MCF 10A (cell line): ENCODE measurements around the gene ATOSB. TPM values are rescaled to one million over a fixed set of nuclear protein-coding genes. Genes with fewer than 3 reads are reported as not detected.

Experiments
- BruUV-seq: library from RNA; stranded (reverse); fragments of 400-500 nt; replicated peaks from 2 replicates; lab custom pipeline; 2021; lab: Mats Ljungman, UMichigan
- CTCF ChIA-PET: fragments of 300-600 bp; sonication (Branson Sonifier 250); formaldehyde crosslinking; extraction: SDS; loops from one replicate; lab custom pipeline; 2021; ENCODE audit warnings: antibody characterized with exemption, inconsistent platforms; lab: Yijun Ruan, JAX
- POLR2A ChIA-PET: fragments of 300-600, 350-650 bp; sonication (Branson Sonifier 250); formaldehyde crosslinking; extraction: SDS; loops from one replicate; lab custom pipeline; 2020; ENCODE audit warnings: antibody characterized with exemption, inconsistent platforms; lab: Yijun Ruan, JAX
- DNase-seq: peaks from one replicate; pipeline ENCODE4 v3.0.0-alpha.2; 2018; ENCODE audit not compliant: unreplicated experiment
- H3K27ac Mint-ChIP-seq: one replicate; pipeline ENCODE4 v1.8.0; 2022; ENCODE audit warnings: mild to moderate bottlenecking, low read depth, mixed read lengths; ENCODE audit not compliant: unreplicated experiment
- H3K27me3 Mint-ChIP-seq: one replicate; pipeline ENCODE4 v1.8.0; 2022; ENCODE audit warnings: mixed read lengths; ENCODE audit not compliant: insufficient read depth, unreplicated experiment
- H3K36me3 Mint-ChIP-seq: one replicate; pipeline ENCODE4 v1.8.0; 2022; ENCODE audit warnings: mild to moderate bottlenecking, moderate library complexity, mixed read lengths; ENCODE audit not compliant: insufficient read depth, unreplicated experiment
- H3K4me1 Mint-ChIP-seq: one replicate; pipeline ENCODE4 v1.8.0; 2022; ENCODE audit warnings: mixed read lengths; ENCODE audit not compliant: insufficient read depth, unreplicated experiment
- H3K4me3 Mint-ChIP-seq: one replicate; pipeline ENCODE4 v1.8.0; 2022; ENCODE audit warnings: mild to moderate bottlenecking, moderate library complexity, mixed read lengths; ENCODE audit not compliant: unreplicated experiment
- H3K9me3 Mint-ChIP-seq: one replicate; pipeline ENCODE4 v1.8.0; 2022; ENCODE audit warnings: mixed read lengths; ENCODE audit not compliant: unreplicated experiment
- CTCF ChIP-seq: fragments of 200-600 bp; IDR thresholded peaks from one replicate; pipeline ENCODE4 v1.8.0; 2022; ENCODE audit warnings: antibody characterized with exemption, mild to moderate bottlenecking; ENCODE audit not compliant: unreplicated experiment
- intact Hi-C: fragments of 100-400 bp; cut with micrococcal nuclease; formaldehyde crosslinking; loops from 2 replicates; pipeline ENCODE4 v1.14.1; 2022
- total RNA-seq: library from RNA; stranded (reverse); gene quantifications from 2 replicates; pipeline ENCODE4 v1.2.3, GENCODE V29; 2022

Gene ATOSB
- total RNA-seq, 1 experiment from 2014 or later: 26.0 TPM

GRCh38 chr9:35102769-35103659, 12.6 kb downstream of the ATOSB start, which contains the start of gene STOML2:
STOML2 (minus strand) TSS chr9:35103131; CDS start chr9:35103094, 37 bp downstream.
- POLR2A ChIA-PET: interaction anchor here (0.6 to 8.0 kb wide), 16 partner anchors 10 to 647 kb away, joined by 3 to 97 read pairs (median 4); partner anchors contain the start of genes ATOSB, CCDC107, FANCG and GALT
- H3K27me3 Mint-ChIP-seq: no peaks in the 10 kb centered on the region
- H3K4me3 Mint-ChIP-seq: peak within 1 kb of the TSS; percentile 99
- H3K36me3 Mint-ChIP-seq: peaks cover 67% of the 10 kb centered on the region
- H3K9me3 Mint-ChIP-seq: no peaks in the 10 kb centered on the region
- intact Hi-C loops: loop anchor here (1.0 kb wide), 1 partner anchor 111 kb away; no protein-coding TSS in a partner anchor
- peaks cover 19% of the 10 kb centered on the region for H3K4me1 Mint-ChIP-seq
- DNase-seq: peak; percentile 95
- TSS peak; percentile 61 for BruUV-seq
- CTCF ChIA-PET: interaction anchor here (0.5 to 1.3 kb wide), 8 partner anchors 9 to 529 kb away, joined by 3 to 4 read pairs (median 3); no protein-coding TSS in a partner anchor
- H3K27ac Mint-ChIP-seq: peak within 1 kb of the TSS; percentile 99
- no peak for TF ChIP-seq CTCF

GRCh38 chr9:35102465-35102768, 13.2 kb downstream of the ATOSB start:
- Mint-ChIP-seq H3K4me3 (peak overlapping the region; percentile 99), H3K27me3 (no peaks in the 10 kb centered on the region), H3K4me1 (peaks cover 19% of the 10 kb centered on the region), H3K9me3 (no peaks in the 10 kb centered on the region), H3K36me3 (peaks cover 63% of the 10 kb centered on the region), H3K27ac (peak overlapping the region; percentile 99)
- CTCF ChIA-PET: interaction anchor here (0.6 to 0.9 kb wide), 3 partner anchors 203 to 374 kb away, joined by 3 to 4 read pairs (median 4); no protein-coding TSS in a partner anchor
- POLR2A ChIA-PET: interaction anchor here (0.6 to 8.0 kb wide), 10 partner anchors 10 to 456 kb away, joined by 3 to 97 read pairs (median 4); partner anchors contain the start of genes ATOSB, FANCG, GALT and RUSC2
- intact Hi-C loops: no loop called here
- no peak for TF ChIP-seq CTCF
- no TSS peak for BruUV-seq
- no peak for DNase-seq

- TF ChIP-seq CTCF: no peak
- no peak for DNase-seq
- Mint-ChIP-seq H3K36me3 (peaks cover 32% of the 10 kb centered on the region), H3K27me3 (no peaks in the 10 kb centered on the region), H3K4me1 (peaks cover 21% of the 10 kb centered on the region), H3K4me3 (no peak overlapping the region), H3K9me3 (no peaks in the 10 kb centered on the region), H3K27ac (no peak overlapping the region)
- ChIA-PET POLR2A (interaction anchor here (1.1 to 7.0 kb wide), 4 partner anchors 18 to 451 kb away, joined by 3 to 85 read pairs (median 26); partner anchors contain the start of genes FANCG, GALT and VCP), CTCF (interaction anchor here (0.7 to 4.3 kb wide), 6 partner anchors 11 to 688 kb away, joined by 3 to 29 read pairs (median 6); no protein-coding TSS in a partner anchor)
- intact Hi-C loops: loop anchor here (2.0 kb wide), 2 partner anchors 13 to 25 kb away; partner anchors contain the start of gene VCP
- BruUV-seq: no TSS peak
These were observed 18.1 kb downstream of the ATOSB start for GRCh38 chr9:35097573-35097972.
